PC-3 (cell line): ENCODE data around the gene EXD1.

Experiments
- EZH2 ChIP-seq: fragments of 300-600 bp; sonication (generic); IDR thresholded peaks from one replicate; pipeline ENCODE4 v1.6.1; 2017; ENCODE audit warnings: antibody characterized with exemption, mild to moderate bottlenecking, low read length; ENCODE audit not compliant: unreplicated experiment
- TF ChIP-seq, protein P1 (sequence below): fragments of 300-600 bp; sonication (generic); conservative IDR thresholded peaks from 2 replicates; pipeline ENCODE4 v1.5.1; 2017; ENCODE audit warnings: antibody characterized with exemption, low read depth, mild to moderate bottlenecking, low read length

GRCh38 chr15:41276831-41277230 lies 46.3 kb upstream of the EXD1 start:
- TF ChIP-seq, protein P1, sequence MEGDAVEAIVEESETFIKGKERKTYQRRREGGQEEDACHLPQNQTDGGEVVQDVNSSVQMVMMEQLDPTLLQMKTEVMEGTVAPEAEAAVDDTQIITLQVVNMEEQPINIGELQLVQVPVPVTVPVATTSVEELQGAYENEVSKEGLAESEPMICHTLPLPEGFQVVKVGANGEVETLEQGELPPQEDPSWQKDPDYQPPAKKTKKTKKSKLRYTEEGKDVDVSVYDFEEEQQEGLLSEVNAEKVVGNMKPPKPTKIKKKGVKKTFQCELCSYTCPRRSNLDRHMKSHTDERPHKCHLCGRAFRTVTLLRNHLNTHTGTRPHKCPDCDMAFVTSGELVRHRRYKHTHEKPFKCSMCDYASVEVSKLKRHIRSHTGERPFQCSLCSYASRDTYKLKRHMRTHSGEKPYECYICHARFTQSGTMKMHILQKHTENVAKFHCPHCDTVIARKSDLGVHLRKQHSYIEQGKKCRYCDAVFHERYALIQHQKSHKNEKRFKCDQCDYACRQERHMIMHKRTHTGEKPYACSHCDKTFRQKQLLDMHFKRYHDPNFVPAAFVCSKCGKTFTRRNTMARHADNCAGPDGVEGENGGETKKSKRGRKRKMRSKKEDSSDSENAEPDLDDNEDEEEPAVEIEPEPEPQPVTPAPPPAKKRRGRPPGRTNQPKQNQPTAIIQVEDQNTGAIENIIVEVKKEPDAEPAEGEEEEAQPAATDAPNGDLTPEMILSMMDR: no peak
- TF ChIP-seq EZH2: no peak
